Measurements from ENCODE around the gene MYO16.

Gene MYO16

DNA sequence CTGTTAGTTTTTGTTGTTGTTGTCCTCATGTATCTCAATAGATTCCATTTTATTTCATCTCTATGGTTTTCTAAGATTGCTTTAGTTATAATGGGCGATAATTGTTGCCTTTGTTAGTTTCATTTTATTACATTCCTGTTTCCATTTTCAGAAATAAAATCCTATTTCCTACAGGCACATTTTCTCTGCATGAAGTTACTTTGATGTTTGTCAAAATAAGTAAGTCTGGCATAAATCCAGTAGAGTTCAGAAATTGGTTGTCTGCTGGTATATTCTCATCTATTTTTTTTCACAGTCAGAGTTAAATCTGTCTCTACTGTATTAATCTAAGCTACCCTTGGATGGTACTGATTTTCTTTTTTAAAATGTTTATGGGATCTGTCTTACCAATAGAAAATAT is 204.1 kb downstream of the MYO16 start:
- Histone ChIP-seq H3K9ac (no peak overlapping the region), H3K27me3 (no peaks in the 10 kb centered on the region), H3K27ac (no peak overlapping the region), H4K20me1 (no peaks in the 10 kb centered on the region), H3K4me3 (no peak overlapping the region), H3K9me3 (replicated peaks in 1 of 11) (peaks cover 10 to 12% (median 11%) of the 10 kb centered on the region in 11 experiments), H3K4me1 (no peaks in the 10 kb centered on the region), H3K4me2 (no peak overlapping the region), H3K36me3 (no peaks in the 10 kb centered on the region)
- TF ChIP-seq Cebpa-rat (IDR thresholded peaks at IDR 0.05): no peak

DNA sequence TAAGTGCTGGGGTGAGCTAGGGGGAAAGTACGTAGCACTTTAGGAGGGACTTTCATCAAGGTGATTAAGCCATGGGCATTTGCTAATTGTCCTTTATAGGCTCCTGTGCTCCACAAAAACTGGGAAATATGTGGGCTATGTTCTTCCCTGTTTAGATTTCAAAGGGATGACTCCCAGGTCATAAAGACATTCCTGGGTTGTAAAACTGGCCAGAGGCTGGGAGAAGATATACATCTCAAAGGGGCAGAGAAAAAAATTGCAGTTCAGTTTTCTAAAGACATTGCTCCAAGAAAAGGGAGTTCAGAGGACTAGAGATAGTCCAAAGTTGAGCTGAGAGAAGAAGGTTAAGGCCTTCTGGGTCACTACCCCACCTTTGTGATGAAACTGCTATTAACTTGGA is 204.8 kb downstream of the MYO16 start:
- no peak for TF ChIP-seq Cebpa-rat (IDR thresholded peaks at IDR 0.05)
- Histone ChIP-seq H3K36me3 (no peaks in the 10 kb centered on the region), H3K4me3 (no peak overlapping the region), H3K9ac (no peak overlapping the region), H4K20me1 (no peaks in the 10 kb centered on the region), H3K27me3 (no peaks in the 10 kb centered on the region), H3K4me2 (no peak overlapping the region), H3K4me1 (no peaks in the 10 kb centered on the region), H3K27ac (no peak overlapping the region), H3K9me3 (replicated peaks in 1 of 11) (peaks cover 4 to 5% (median 5%) of the 10 kb centered on the region in 11 experiments; a peak in 20 of 22 replicates)

DNA sequence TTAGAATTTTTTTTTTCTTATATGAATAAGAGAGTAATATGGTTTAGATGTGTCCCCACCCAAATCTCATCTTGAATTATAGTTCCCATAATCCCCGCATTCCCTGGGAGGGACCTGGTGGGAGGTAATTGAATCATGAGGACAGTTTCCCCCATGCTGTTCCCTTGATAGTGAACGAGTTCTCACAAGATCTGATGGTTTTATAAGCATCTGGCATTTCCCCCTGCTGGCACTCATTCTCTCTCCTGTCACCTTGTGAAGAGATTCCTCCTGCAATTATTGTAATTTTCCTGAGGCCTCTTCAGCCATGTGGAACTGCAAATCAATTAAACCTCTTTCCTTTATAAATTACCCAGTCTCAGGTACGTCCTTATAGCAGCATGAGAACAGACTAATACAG is 205.7 kb downstream of the MYO16 start:
- Histone ChIP-seq H3K4me3 (no peak overlapping the region), H3K4me1 (no peaks in the 10 kb centered on the region), H3K9ac (no peak overlapping the region), H3K9me3 (replicated peaks in 1 of 11) (no peaks in the 10 kb centered on the region), H3K27me3 (no peaks in the 10 kb centered on the region), H3K4me2 (no peak overlapping the region), H3K27ac (no peak overlapping the region), H4K20me1 (no peaks in the 10 kb centered on the region), H3K36me3 (no peaks in the 10 kb centered on the region)
- TF ChIP-seq Cebpa-rat (IDR thresholded peaks at IDR 0.05): no peak

DNA sequence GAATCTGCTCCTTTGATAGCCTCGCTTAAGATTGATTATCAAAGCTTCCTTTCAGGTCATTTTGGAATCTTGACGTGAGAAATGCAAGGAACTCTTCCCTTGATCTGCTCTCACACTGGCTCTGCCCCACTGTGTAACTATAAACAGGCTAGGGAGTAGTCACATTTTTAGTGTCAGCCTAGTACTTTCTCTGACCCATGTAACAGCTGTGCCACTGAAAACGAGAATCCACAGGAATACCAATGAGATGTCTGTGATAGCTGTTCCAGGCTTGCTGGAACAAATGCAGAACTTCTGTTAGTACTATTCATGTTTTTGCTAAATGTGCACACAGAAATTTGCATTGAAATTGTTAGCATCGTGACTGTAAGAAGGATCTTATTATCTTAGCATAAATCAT is 221.3 kb downstream of the MYO16 start:
- no peaks in the 10 kb centered on the region for H3K36me3 ChIP-seq
- H3K4me2 ChIP-seq: no peak overlapping the region
- no peaks in the 10 kb centered on the region for H3K27me3 ChIP-seq
- no peaks in the 10 kb centered on the region for H4K20me1 ChIP-seq
- peaks cover 0 to 7% (median 0%) of the 10 kb centered on the region in 10 experiments; a peak in 1 of 20 replicates for H3K4me1 ChIP-seq
- no peak overlapping the region for H3K27ac ChIP-seq
- no peak overlapping the region for H3K9ac ChIP-seq
- H3K9me3 ChIP-seq (replicated peaks in 1 of 11): no peaks in the 10 kb centered on the region
- H3K4me3 ChIP-seq: no peak overlapping the region
- no peak for TF ChIP-seq Cebpa-rat (IDR thresholded peaks at IDR 0.05)

DNA sequence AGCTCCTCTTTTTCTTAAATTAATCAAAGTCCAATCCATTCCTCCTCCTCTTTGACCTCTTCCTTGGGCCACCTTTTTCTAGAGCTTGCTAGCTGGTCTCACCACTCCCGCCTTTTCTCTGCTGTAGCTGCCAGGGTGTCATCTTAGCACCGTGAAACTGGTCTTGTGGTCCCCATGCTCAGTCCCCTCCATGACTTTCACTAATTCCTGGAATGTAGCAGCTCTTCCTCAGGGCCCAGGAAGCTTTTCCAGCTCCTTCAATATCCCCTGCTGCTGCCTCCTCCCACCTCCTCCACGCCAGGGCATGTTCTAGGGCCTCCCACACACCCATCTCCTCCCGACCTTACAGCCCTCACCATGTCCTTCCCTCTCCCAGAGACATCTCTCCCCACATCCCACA is 222.2 kb downstream of the MYO16 start:
- Histone ChIP-seq H4K20me1 (no peaks in the 10 kb centered on the region), H3K27ac (no peak overlapping the region), H3K4me3 (no peak overlapping the region), H3K36me3 (no peaks in the 10 kb centered on the region), H3K4me2 (no peak overlapping the region), H3K27me3 (no peaks in the 10 kb centered on the region), H3K4me1 (peaks cover 0 to 7% (median 0%) of the 10 kb centered on the region in 10 experiments; a peak in 1 of 20 replicates), H3K9ac (no peak overlapping the region), H3K9me3 (replicated peaks in 1 of 11) (no peaks in the 10 kb centered on the region)
- no peak for TF ChIP-seq Cebpa-rat (IDR thresholded peaks at IDR 0.05)

- Histone ChIP-seq H3K9ac (no peak overlapping the region), H3K4me1 (peaks cover 0 to 7% (median 0%) of the 10 kb centered on the region in 10 experiments; a peak in 1 of 20 replicates), H3K4me3 (no peak overlapping the region), H3K27ac (no peak overlapping the region), H3K4me2 (no peak overlapping the region), H4K20me1 (no peaks in the 10 kb centered on the region), H3K9me3 (replicated peaks in 1 of 11) (no peaks in the 10 kb centered on the region), H3K36me3 (no peaks in the 10 kb centered on the region), H3K27me3 (no peaks in the 10 kb centered on the region)
- TF ChIP-seq Cebpa-rat (IDR thresholded peaks at IDR 0.05): no peak
Observed at GRCh38 chr13:108853031-108853430, 223.6 kb downstream of the MYO16 start.

GRCh38 chr13:108855737-108856387 is 226.5 kb downstream of the MYO16 start:
- H3K36me3 ChIP-seq: no peaks in the 10 kb centered on the region
- no peaks in the 10 kb centered on the region for H4K20me1 ChIP-seq
- TF ChIP-seq Cebpa-rat (IDR thresholded peaks at IDR 0.05): no peak
- no peak overlapping the region for H3K4me2 ChIP-seq
- H3K9me3 ChIP-seq (replicated peaks in 1 of 11): no peaks in the 10 kb centered on the region
- H3K27me3 ChIP-seq: no peaks in the 10 kb centered on the region
- H3K4me1 ChIP-seq: no peaks in the 10 kb centered on the region
- no peak overlapping the region for H3K27ac ChIP-seq
- H3K9ac ChIP-seq: no peak overlapping the region
- H3K4me3 ChIP-seq: no peak overlapping the region

GRCh38 chr13:108858676-108859075 is 229.3 kb downstream of the MYO16 start:
- TF ChIP-seq Cebpa-rat (IDR thresholded peaks at IDR 0.05): no peak
- Histone ChIP-seq H3K27me3 (no peaks in the 10 kb centered on the region), H3K9ac (no peak overlapping the region), H3K4me2 (no peak overlapping the region), H3K4me3 (no peak overlapping the region), H3K9me3 (replicated peaks in 1 of 11) (no peaks in the 10 kb centered on the region), H3K36me3 (no peaks in the 10 kb centered on the region), H3K4me1 (no peaks in the 10 kb centered on the region), H4K20me1 (no peaks in the 10 kb centered on the region), H3K27ac (no peak overlapping the region)

GRCh38 chr13:108859197-108860012 is 230.0 kb downstream of the MYO16 start:
- H3K4me2 ChIP-seq: no peak overlapping the region
- no peaks in the 10 kb centered on the region for H3K36me3 ChIP-seq
- H3K9me3 ChIP-seq (replicated peaks in 1 of 11): no peaks in the 10 kb centered on the region
- no peak overlapping the region for H3K4me3 ChIP-seq
- no peak overlapping the region for H3K9ac ChIP-seq
- H4K20me1 ChIP-seq: no peaks in the 10 kb centered on the region
- H3K4me1 ChIP-seq: no peaks in the 10 kb centered on the region
- no peak overlapping the region for H3K27ac ChIP-seq
- no peak for TF ChIP-seq Cebpa-rat (IDR thresholded peaks at IDR 0.05)
- H3K27me3 ChIP-seq: no peaks in the 10 kb centered on the region

GRCh38 chr13:108860418-108860817 is 231.0 kb downstream of the MYO16 start:
- TF ChIP-seq Cebpa-rat (IDR thresholded peaks at IDR 0.05): no peak
- no peak overlapping the region for H3K4me2 ChIP-seq
- H3K36me3 ChIP-seq: no peaks in the 10 kb centered on the region
- H3K27me3 ChIP-seq: no peaks in the 10 kb centered on the region
- H3K4me3 ChIP-seq: no peak overlapping the region
- H3K27ac ChIP-seq: no peak overlapping the region
- H3K9me3 ChIP-seq (replicated peaks in 1 of 11): no peaks in the 10 kb centered on the region
- H3K9ac ChIP-seq: no peak overlapping the region
- no peaks in the 10 kb centered on the region for H4K20me1 ChIP-seq
- H3K4me1 ChIP-seq: no peaks in the 10 kb centered on the region

All from BLaER1 treated with 17β-estradiol and CSF1 and Interleukin-3, amounts not matched to agents 10 nM and 100 nM (cell line).